ENCODE results near the gene FOXN1.

FOXN1 gene

DNA sequence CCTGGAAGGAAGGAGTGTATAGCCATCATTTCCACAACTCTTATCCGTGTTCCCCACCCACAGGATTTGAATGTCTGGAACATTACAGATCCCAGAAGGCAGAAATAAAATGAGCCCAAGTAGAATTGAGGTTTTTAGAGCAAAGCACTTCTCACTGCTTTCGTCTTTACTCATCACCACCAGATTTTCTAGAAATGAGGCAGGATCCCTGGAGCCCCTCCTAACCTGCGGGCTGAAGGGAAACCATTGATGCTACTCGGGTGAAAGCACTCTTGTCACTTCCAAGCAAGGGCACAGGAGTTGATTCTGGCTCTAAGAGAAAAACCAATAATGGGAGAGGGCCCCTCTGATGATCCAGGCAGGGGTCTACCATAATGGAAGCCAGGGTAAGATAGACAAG lies 73.4 kb downstream of the FOXN1 start:
- no peak overlapping the region for H2AK5ac ChIP-seq (ENCODE audit: low read length)
- peaks cover 2% of the 10 kb centered on the region for H3K79me1 ChIP-seq (ENCODE audit: low read length)
- H4K8ac ChIP-seq (ENCODE audit: low read depth, low read length), result no peak overlapping the region
- H3K27ac ChIP-seq (ENCODE audit: low read depth, low read length), result no peak overlapping the region
- H2BK12ac ChIP-seq (ENCODE audit: low read length), result no peak overlapping the region
- H3K9me3 ChIP-seq (ENCODE audit: insufficient read depth, low read depth, low read length), result no peaks in the 10 kb centered on the region
- H3K23ac ChIP-seq (ENCODE audit: low read length), result no peak overlapping the region
- no CpG with 5 or more reads among the region's 4 CpGs for WGBS (ENCODE audit: extremely low coverage, insufficient coverage, insufficient read length)
- H3K36me3 ChIP-seq (ENCODE audit: control insufficient read depth in 1 of 2, insufficient read depth in 2 of 2, low read length in 2 of 2), result peaks cover 29 to 50% of the 10 kb centered on the region in 2 experiments
- H3K79me2 ChIP-seq (ENCODE audit: control insufficient read depth, insufficient read depth, low read length, poor library complexity), result no peaks in the 10 kb centered on the region
- no peak overlapping the region for H3K14ac ChIP-seq (ENCODE audit: low read length)
- no peak overlapping the region for H2AFZ ChIP-seq (ENCODE audit: insufficient read depth, low read length, poor library complexity)
- no peak overlapping the region for H2BK120ac ChIP-seq (ENCODE audit: insufficient read depth, low read length, poor library complexity)
- H3K18ac ChIP-seq (ENCODE audit: low read length), result no peak overlapping the region
- H4K12ac ChIP-seq (ENCODE audit: low read depth, low read length), result no peak overlapping the region
- DNase-seq, result no peak
- H4K91ac ChIP-seq (ENCODE audit: low read depth, low read length), result no peak overlapping the region
- no peak overlapping the region for H3K4me2 ChIP-seq (ENCODE audit: low read length)
- H3K9ac ChIP-seq (ENCODE audit: low read length), result no peak overlapping the region
- H3K4me3 ChIP-seq (ENCODE audit: low read depth, low read length), result no peak overlapping the region
- H2BK5ac ChIP-seq (ENCODE audit: low read depth, low read length, poor library complexity), result no peak overlapping the region
- no peak overlapping the region for H3K4ac ChIP-seq (ENCODE audit: low read depth, low read length)
- no peaks in the 10 kb centered on the region for H3K27me3 ChIP-seq (ENCODE audit: insufficient read depth, low read length)
- H3K4me1 ChIP-seq (ENCODE audit: control insufficient read depth in 1 of 2, insufficient read depth in 2 of 2, low read length in 2 of 2), result peaks cover 4 to 5% of the 10 kb centered on the region in 2 experiments

DNA sequence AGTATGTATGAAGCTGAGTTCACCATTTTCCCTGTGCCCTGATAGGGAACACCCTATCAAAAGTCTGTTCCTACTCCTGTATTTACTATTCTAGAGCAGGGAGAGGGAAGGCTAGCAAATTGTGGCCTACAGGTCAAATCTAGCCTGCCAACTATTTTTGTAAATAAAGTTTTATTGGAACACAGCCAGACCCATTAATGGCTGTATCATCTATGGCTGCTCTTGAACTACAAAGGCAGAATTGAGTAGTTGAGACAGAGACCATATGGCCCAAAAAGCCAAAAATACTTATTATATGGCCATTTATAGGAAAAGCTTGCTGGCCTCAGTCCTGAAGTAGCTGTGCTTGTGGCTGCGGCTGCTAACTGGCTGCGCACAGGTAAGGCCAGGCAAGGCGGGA lies 74.8 kb downstream of the FOXN1 start:
- H4K12ac ChIP-seq (ENCODE audit: low read depth, low read length), result no peak overlapping the region
- H3K9me3 ChIP-seq (ENCODE audit: insufficient read depth, low read depth, low read length), result no peaks in the 10 kb centered on the region
- H3K27ac ChIP-seq (ENCODE audit: low read depth, low read length), result no peak overlapping the region
- no peaks in the 10 kb centered on the region for H3K79me2 ChIP-seq (ENCODE audit: control insufficient read depth, insufficient read depth, low read length, poor library complexity)
- no peak overlapping the region for H4K91ac ChIP-seq (ENCODE audit: low read depth, low read length)
- no peak overlapping the region for H3K9ac ChIP-seq (ENCODE audit: low read length)
- no peak overlapping the region for H3K4me3 ChIP-seq (ENCODE audit: low read depth, low read length)
- no peak for DNase-seq
- WGBS (ENCODE audit: extremely low coverage, insufficient coverage, insufficient read length), result no CpG with 5 or more reads among the region's 3 CpGs
- no peak overlapping the region for H3K23ac ChIP-seq (ENCODE audit: low read length)
- no peak overlapping the region for H2BK120ac ChIP-seq (ENCODE audit: insufficient read depth, low read length, poor library complexity)
- H2AK5ac ChIP-seq (ENCODE audit: low read length), result no peak overlapping the region
- H4K8ac ChIP-seq (ENCODE audit: low read depth, low read length), result no peak overlapping the region
- H3K4me2 ChIP-seq (ENCODE audit: low read length), result no peak overlapping the region
- peaks cover 38 to 64% of the 10 kb centered on the region in 2 experiments for H3K36me3 ChIP-seq (ENCODE audit: control insufficient read depth in 1 of 2, insufficient read depth in 2 of 2, low read length in 2 of 2)
- H3K79me1 ChIP-seq (ENCODE audit: low read length), result peaks cover 2% of the 10 kb centered on the region
- no peak overlapping the region for H2BK12ac ChIP-seq (ENCODE audit: low read length)
- no peak overlapping the region for H3K14ac ChIP-seq (ENCODE audit: low read length)
- no peak overlapping the region for H3K18ac ChIP-seq (ENCODE audit: low read length)
- no peaks in the 10 kb centered on the region for H3K27me3 ChIP-seq (ENCODE audit: insufficient read depth, low read length)
- no peak overlapping the region for H3K4ac ChIP-seq (ENCODE audit: low read depth, low read length)
- H3K4me1 ChIP-seq (ENCODE audit: control insufficient read depth in 1 of 2, insufficient read depth in 2 of 2, low read length in 2 of 2), result peaks cover 4 to 5% of the 10 kb centered on the region in 2 experiments
- H2BK5ac ChIP-seq (ENCODE audit: low read depth, low read length, poor library complexity), result no peak overlapping the region
- no peak overlapping the region for H2AFZ ChIP-seq (ENCODE audit: insufficient read depth, low read length, poor library complexity)

DNA sequence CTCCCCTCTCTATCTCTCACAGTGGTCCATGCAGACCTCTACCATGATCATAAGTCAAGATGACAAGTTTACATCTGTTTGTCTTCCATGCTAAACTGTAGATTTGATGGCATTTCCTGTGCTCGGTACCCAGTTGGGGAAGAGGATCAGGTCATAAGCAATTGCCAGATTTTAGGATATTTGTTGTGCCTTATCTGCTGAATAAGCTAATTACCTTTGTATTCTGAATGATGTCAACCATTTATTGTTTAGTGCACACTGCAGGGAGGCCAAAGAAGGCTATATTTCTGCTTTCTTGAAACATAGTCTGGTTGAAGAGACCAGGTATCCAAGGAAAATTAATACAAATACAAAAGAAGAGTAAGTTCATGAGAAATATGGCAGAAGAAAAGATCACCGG lies 76.4 kb downstream of the FOXN1 start:
- Histone ChIP-seq H4K91ac (ENCODE audit: low read depth, low read length) (no peak overlapping the region), H2BK120ac (ENCODE audit: insufficient read depth, low read length, poor library complexity) (no peak overlapping the region), H3K79me1 (ENCODE audit: low read length) (no peaks in the 10 kb centered on the region), H2BK5ac (ENCODE audit: low read depth, low read length, poor library complexity) (no peak overlapping the region), H4K8ac (ENCODE audit: low read depth, low read length) (no peak overlapping the region), H3K9ac (ENCODE audit: low read length) (no peak overlapping the region), H4K12ac (ENCODE audit: low read depth, low read length) (no peak overlapping the region), H3K4me2 (ENCODE audit: low read length) (no peak overlapping the region), H3K27me3 (ENCODE audit: insufficient read depth, low read length) (no peaks in the 10 kb centered on the region), H3K9me3 (ENCODE audit: insufficient read depth, low read depth, low read length) (no peaks in the 10 kb centered on the region), H3K18ac (ENCODE audit: low read length) (no peak overlapping the region), H3K79me2 (ENCODE audit: control insufficient read depth, insufficient read depth, low read length, poor library complexity) (no peaks in the 10 kb centered on the region), H3K36me3 (ENCODE audit: control insufficient read depth in 1 of 2, insufficient read depth in 2 of 2, low read length in 2 of 2) (peaks cover 40 to 68% of the 10 kb centered on the region in 2 experiments), H3K4me1 (ENCODE audit: control insufficient read depth in 1 of 2, insufficient read depth in 2 of 2, low read length in 2 of 2) (no peaks in the 10 kb centered on the region), H3K4me3 (ENCODE audit: low read depth, low read length) (no peak overlapping the region), H3K27ac (ENCODE audit: low read depth, low read length) (no peak overlapping the region), H3K14ac (ENCODE audit: low read length) (no peak overlapping the region), H2AFZ (ENCODE audit: insufficient read depth, low read length, poor library complexity) (no peak overlapping the region), H2BK12ac (ENCODE audit: low read length) (no peak overlapping the region), H3K4ac (ENCODE audit: low read depth, low read length) (no peak overlapping the region), H2AK5ac (ENCODE audit: low read length) (no peak overlapping the region), H3K23ac (ENCODE audit: low read length) (no peak overlapping the region)
- WGBS (ENCODE audit: extremely low coverage, insufficient coverage, insufficient read length), result no CpG with 5 or more reads among the region's 2 CpGs
- DNase-seq, result no peak

DNA sequence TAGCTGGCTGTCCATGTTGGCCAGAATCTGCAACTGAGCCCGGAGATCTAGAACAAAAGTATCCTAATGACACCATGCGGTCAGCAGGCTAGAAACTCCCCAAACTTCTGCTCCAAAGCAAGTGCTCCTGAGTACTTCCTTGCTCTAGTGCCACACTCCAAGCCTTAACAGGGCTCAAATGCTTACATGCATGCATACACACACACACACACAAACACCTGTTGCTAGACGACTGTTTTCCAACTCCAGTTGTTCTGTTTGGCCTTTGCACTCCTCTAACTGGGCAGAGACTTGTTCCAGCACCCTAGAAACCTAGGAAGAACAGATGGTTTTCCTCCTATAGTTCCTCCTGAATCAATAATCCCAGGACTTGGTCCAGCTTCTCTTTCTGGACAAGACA lies 78.3 kb downstream of the FOXN1 start:
- Histone ChIP-seq H3K9me3 (ENCODE audit: insufficient read depth, low read depth, low read length) (peaks cover 3% of the 10 kb centered on the region), H3K79me1 (ENCODE audit: low read length) (no peaks in the 10 kb centered on the region), H2AK5ac (ENCODE audit: low read length) (no peak overlapping the region), H3K4me1 (ENCODE audit: control insufficient read depth in 1 of 2, insufficient read depth in 2 of 2, low read length in 2 of 2) (no peaks in the 10 kb centered on the region), H2BK12ac (ENCODE audit: low read length) (no peak overlapping the region), H4K12ac (ENCODE audit: low read depth, low read length) (no peak overlapping the region), H3K9ac (ENCODE audit: low read length) (no peak overlapping the region), H3K36me3 (ENCODE audit: control insufficient read depth in 1 of 2, insufficient read depth in 2 of 2, low read length in 2 of 2) (peaks cover 31 to 60% of the 10 kb centered on the region in 2 experiments), H3K27me3 (ENCODE audit: insufficient read depth, low read length) (no peaks in the 10 kb centered on the region), H3K23ac (ENCODE audit: low read length) (no peak overlapping the region), H3K4ac (ENCODE audit: low read depth, low read length) (no peak overlapping the region), H2BK120ac (ENCODE audit: insufficient read depth, low read length, poor library complexity) (no peak overlapping the region), H4K8ac (ENCODE audit: low read depth, low read length) (no peak overlapping the region), H3K27ac (ENCODE audit: low read depth, low read length) (no peak overlapping the region), H3K4me2 (ENCODE audit: low read length) (no peak overlapping the region), H2BK5ac (ENCODE audit: low read depth, low read length, poor library complexity) (no peak overlapping the region), H3K14ac (ENCODE audit: low read length) (no peak overlapping the region), H2AFZ (ENCODE audit: insufficient read depth, low read length, poor library complexity) (no peak overlapping the region), H3K18ac (ENCODE audit: low read length) (no peak overlapping the region), H4K91ac (ENCODE audit: low read depth, low read length) (no peak overlapping the region), H3K4me3 (ENCODE audit: low read depth, low read length) (no peak overlapping the region), H3K79me2 (ENCODE audit: control insufficient read depth, insufficient read depth, low read length, poor library complexity) (no peaks in the 10 kb centered on the region)
- no CpG with 5 or more reads among the region's 3 CpGs for WGBS (ENCODE audit: extremely low coverage, insufficient coverage, insufficient read length)
- DNase-seq, result no peak

Measured in trophoblast cell (in vitro differentiated cells and primary cell).